OCI-LY1 (cell line): ENCODE measurements around the gene CLEC16A.

ENCODE experiments used
- H2AFZ ChIP-seq: fragments of 200-600 bp; sonication (generic), shearing (Covaris generic); 2 replicates; pipeline ENCODE4 v1.6.0; 2014; ENCODE audit warnings: antibody characterized with exemption, mild to moderate bottlenecking, low read length
- H3F3A ChIP-seq: fragments of 200-600 bp; sonication (generic), shearing (Covaris generic); 2 replicates; pipeline ENCODE4 v1.6.0; 2014; ENCODE audit warnings: mild to moderate bottlenecking, antibody characterized with exemption, low read length, moderate library complexity; ENCODE audit not compliant: insufficient read depth
- H3K27ac ChIP-seq: fragments of 200-600 bp; sonication (generic); 2 replicates; pipeline ENCODE4 v1.5.1; 2014; ENCODE audit warnings: low read length, mixed run types, mild to moderate bottlenecking, low read depth; ENCODE audit not compliant: poor library complexity, severe bottlenecking
- H3K27me3 ChIP-seq: fragments of 200-600 bp; sonication (generic); 2 replicates; pipeline ENCODE4 v1.6.0; 2014; ENCODE audit warnings: antibody characterized with exemption, mild to moderate bottlenecking, low read length, moderate library complexity; ENCODE audit not compliant: insufficient read depth
- H3K36me3 ChIP-seq: fragments of 200-600 bp; sonication (generic); 2 replicates; pipeline ENCODE4 v1.6.1; 2014; ENCODE audit warnings: mild to moderate bottlenecking, antibody characterized with exemption, low read length, moderate library complexity, mixed read lengths; ENCODE audit not compliant: insufficient read depth
- H3K4me1 ChIP-seq: fragments of 200-600 bp; sonication (generic); 2 replicates; pipeline ENCODE4 v1.5.1; 2014; ENCODE audit warnings: mild to moderate bottlenecking, low read length, moderate library complexity; ENCODE audit not compliant: insufficient read depth, severe bottlenecking
- H3K4me2 ChIP-seq: fragments of 200-600 bp; sonication (generic), shearing (Covaris generic); 2 replicates; pipeline ENCODE4 v1.6.1; 2014; ENCODE audit warnings: low read length
- H3K4me3 ChIP-seq: fragments of 200-600 bp; sonication (generic); 2 replicates; pipeline ENCODE4 v1.5.1; 2014; ENCODE audit warnings: low read length, low read depth, mild to moderate bottlenecking, mixed read lengths; ENCODE audit not compliant: poor library complexity, severe bottlenecking
- H3K79me2 ChIP-seq: fragments of 200-600 bp; shearing (Covaris generic); 2 replicates; pipeline ENCODE4 v1.6.1; 2016; ENCODE audit warnings: mixed run types, low read length, mixed read lengths; ENCODE audit not compliant: insufficient read depth
- H3K9ac ChIP-seq: fragments of 200-600 bp; sonication (generic), shearing (Covaris generic); 2 replicates; pipeline ENCODE4 v1.6.1; 2014; ENCODE audit warnings: mild to moderate bottlenecking, low read length, mixed read lengths
- H3K9me2 ChIP-seq: fragments of 200-600 bp; sonication (generic), shearing (Covaris generic); 2 replicates; pipeline ENCODE4 v1.6.1; 2014; ENCODE audit warnings: low read depth, mild to moderate bottlenecking, low read length, mixed read lengths
- H3K9me3 ChIP-seq: fragments of 200-600 bp; shearing (Covaris generic); 2 replicates; pipeline ENCODE4 v1.6.1; 2014; ENCODE audit warnings: low read length, mixed read lengths
- H4K20me1 ChIP-seq: fragments of 200-600 bp; sonication (generic), shearing (Covaris generic); 2 replicates; pipeline ENCODE4 v1.6.0; 2016; ENCODE audit warnings: mild to moderate bottlenecking, low read length; ENCODE audit not compliant: insufficient read depth
- EZH2 ChIP-seq: fragments of 200-600 bp; sonication (generic), shearing (Covaris generic); IDR thresholded peaks from 2 replicates; pipeline ENCODE4 v1.8.0; 2017; ENCODE audit warnings: borderline replicate concordance, mixed run types, mild to moderate bottlenecking, antibody characterized with exemption, low read length, moderate library complexity, mixed read lengths
- TF ChIP-seq, protein P1 (sequence below): fragments of 200-600 bp; sonication (generic), shearing (Covaris generic); IDR thresholded peaks from 2 replicates; pipeline ENCODE4 v1.5.1; 2017; ENCODE audit warnings: mild to moderate bottlenecking, antibody characterized with exemption, low read length, moderate library complexity, mixed read lengths

CLEC16A gene

DNA sequence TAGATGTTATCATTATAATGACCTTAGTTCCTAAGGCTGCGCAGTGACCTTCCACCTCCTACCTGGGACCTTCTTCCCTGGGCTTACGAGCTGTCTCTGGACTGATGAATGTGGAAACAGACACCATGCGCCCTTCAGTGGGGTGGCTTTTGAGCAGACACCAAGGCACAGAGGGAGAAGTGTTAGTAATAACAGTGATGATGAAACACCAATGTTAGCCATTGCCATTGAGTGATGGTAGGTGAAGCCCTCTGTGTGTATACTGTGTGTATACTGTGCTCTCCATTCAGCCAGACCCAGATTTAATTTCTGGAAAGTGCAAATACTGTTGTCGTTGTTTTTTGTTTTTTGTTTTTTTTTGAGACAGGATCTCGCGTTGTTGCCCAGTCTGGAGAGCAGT is 44.5 kb downstream of the CLEC16A start:
- Histone ChIP-seq H3K9ac (no peak overlapping the region), H3K4me3 (no peak overlapping the region), H3F3A (no peaks in the 10 kb centered on the region), H3K4me2 (no peak overlapping the region), H3K4me1 (peaks cover 10% of the 10 kb centered on the region), H3K9me3 (no peaks in the 10 kb centered on the region), H4K20me1 (no peaks in the 10 kb centered on the region), H2AFZ (no peak overlapping the region), H3K9me2 (no peaks in the 10 kb centered on the region), H3K27ac (no peak overlapping the region), H3K79me2 (no peaks in the 10 kb centered on the region), H3K36me3 (peaks cover 58% of the 10 kb centered on the region; the same call in 1 of the 2 replicates), H3K27me3 (no peaks in the 10 kb centered on the region)
- no peak for TF ChIP-seq EZH2
- TF ChIP-seq, protein P1, sequence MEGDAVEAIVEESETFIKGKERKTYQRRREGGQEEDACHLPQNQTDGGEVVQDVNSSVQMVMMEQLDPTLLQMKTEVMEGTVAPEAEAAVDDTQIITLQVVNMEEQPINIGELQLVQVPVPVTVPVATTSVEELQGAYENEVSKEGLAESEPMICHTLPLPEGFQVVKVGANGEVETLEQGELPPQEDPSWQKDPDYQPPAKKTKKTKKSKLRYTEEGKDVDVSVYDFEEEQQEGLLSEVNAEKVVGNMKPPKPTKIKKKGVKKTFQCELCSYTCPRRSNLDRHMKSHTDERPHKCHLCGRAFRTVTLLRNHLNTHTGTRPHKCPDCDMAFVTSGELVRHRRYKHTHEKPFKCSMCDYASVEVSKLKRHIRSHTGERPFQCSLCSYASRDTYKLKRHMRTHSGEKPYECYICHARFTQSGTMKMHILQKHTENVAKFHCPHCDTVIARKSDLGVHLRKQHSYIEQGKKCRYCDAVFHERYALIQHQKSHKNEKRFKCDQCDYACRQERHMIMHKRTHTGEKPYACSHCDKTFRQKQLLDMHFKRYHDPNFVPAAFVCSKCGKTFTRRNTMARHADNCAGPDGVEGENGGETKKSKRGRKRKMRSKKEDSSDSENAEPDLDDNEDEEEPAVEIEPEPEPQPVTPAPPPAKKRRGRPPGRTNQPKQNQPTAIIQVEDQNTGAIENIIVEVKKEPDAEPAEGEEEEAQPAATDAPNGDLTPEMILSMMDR, result no peak

DNA sequence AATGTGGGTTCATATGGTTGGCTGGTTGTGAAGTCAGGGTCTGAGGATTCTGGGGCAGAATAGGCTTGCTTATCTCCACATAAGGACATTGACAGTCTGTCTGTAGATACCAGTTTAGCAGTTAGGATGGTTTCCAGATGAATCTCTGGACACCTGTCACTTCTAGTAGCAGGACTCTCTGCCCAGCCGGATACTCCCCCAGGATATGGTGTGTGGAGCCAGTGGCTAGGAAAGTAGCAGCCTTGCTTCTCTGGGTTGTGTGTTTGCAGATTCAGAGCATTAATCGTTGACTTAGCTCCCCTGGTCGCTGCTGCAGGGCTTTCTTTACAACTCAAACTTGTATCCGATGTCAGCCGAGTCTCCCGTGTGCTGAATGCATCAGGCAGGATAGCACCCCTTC is 45.2 kb downstream of the CLEC16A start:
- Histone ChIP-seq H3K9me3 (no peaks in the 10 kb centered on the region), H3K9ac (no peak overlapping the region), H2AFZ (no peak overlapping the region), H3K27ac (no peak overlapping the region), H3F3A (no peaks in the 10 kb centered on the region), H3K79me2 (no peaks in the 10 kb centered on the region), H4K20me1 (no peaks in the 10 kb centered on the region), H3K4me1 (peaks cover 3% of the 10 kb centered on the region), H3K27me3 (no peaks in the 10 kb centered on the region), H3K4me3 (no peak overlapping the region), H3K4me2 (no peak overlapping the region), H3K9me2 (no peaks in the 10 kb centered on the region), H3K36me3 (peaks cover 59% of the 10 kb centered on the region)
- TF ChIP-seq EZH2, result no peak
- TF ChIP-seq, protein P1, result no peak

DNA sequence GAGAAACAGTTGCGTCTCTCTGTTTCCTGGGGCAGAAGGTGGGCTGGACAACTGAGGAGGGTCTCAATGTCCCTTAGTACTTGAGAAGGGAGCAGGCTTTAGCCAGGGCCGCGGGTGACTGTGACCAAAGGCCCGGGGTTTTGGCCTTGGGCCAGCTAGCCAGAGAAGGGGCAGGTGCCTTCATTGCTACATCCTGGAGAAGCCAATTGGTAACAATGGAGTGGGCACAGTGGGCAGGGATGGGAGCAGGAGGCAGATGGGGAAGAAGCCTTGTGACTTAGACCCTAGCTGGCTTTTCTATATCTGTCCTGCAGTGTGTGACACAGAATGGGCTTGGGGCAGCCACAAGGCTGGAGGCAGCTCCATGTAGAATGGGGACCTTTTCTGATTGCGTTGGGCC is 46.0 kb downstream of the CLEC16A start:
- Histone ChIP-seq H2AFZ (no peak overlapping the region), H3F3A (no peaks in the 10 kb centered on the region), H3K4me1 (no peaks in the 10 kb centered on the region), H3K79me2 (no peaks in the 10 kb centered on the region), H3K9ac (no peak overlapping the region), H4K20me1 (no peaks in the 10 kb centered on the region), H3K27me3 (no peaks in the 10 kb centered on the region), H3K27ac (no peak overlapping the region), H3K9me3 (no peaks in the 10 kb centered on the region), H3K36me3 (peaks cover 62% of the 10 kb centered on the region), H3K4me3 (no peak overlapping the region), H3K9me2 (no peaks in the 10 kb centered on the region), H3K4me2 (no peak overlapping the region)
- TF ChIP-seq, protein P1, result no peak
- no peak for TF ChIP-seq EZH2
